Effector memory CD8-positive, alpha-beta T cell (primary cell): ENCODE data around the gene BLM.

Experiments
- ATAC-seq: fragments of 150-1000 bp; cut with Tn5 transposase; replicated peaks from 2 replicates; pipeline ENCODE4 v1.10.0; 2021; ENCODE audit warnings: mild to moderate bottlenecking, moderate library complexity
- DNase-seq, 3 experiments: peaks; one replicate each; pipeline ENCODE4 v3.0.0; 2021
- H3K27ac Mint-ChIP-seq, 2 donors: one replicate each; pipeline ENCODE4 v1.8.0; 2022; ENCODE audit warnings: mild to moderate bottlenecking in 2 of 2, mixed read lengths in 2 of 2, moderate library complexity in 2 of 2
- H3K27me3 Mint-ChIP-seq, 2 donors: one replicate each; pipeline ENCODE4 v1.8.0; 2022; ENCODE audit warnings: mixed read lengths in 2 of 2
- H3K36me3 Mint-ChIP-seq: one replicate; pipeline ENCODE4 v1.8.0; 2022; ENCODE audit warnings: mild to moderate bottlenecking, moderate library complexity, mixed read lengths; ENCODE audit not compliant: insufficient read depth
- H3K4me1 Mint-ChIP-seq, 2 donors: one replicate each; pipeline ENCODE4 v1.8.0; 2022; ENCODE audit warnings: low read depth in 2 of 2, mixed read lengths in 2 of 2
- H3K4me3 Mint-ChIP-seq, 2 donors: one replicate each; pipeline ENCODE4 v1.8.0; 2022; ENCODE audit warnings: mild to moderate bottlenecking in 2 of 2, mixed read lengths in 2 of 2, moderate library complexity in 2 of 2
- H3K9me3 Mint-ChIP-seq, 2 donors: one replicate each; pipeline ENCODE4 v1.8.0; 2022; ENCODE audit warnings: mixed read lengths in 2 of 2

The BLM gene

GRCh38 chr15:90794538-90794937 is 77.4 kb downstream of the BLM start:
- DNase-seq (no peak), ATAC-seq (no peak)
- Mint-ChIP-seq H3K4me1 (no peaks in the 10 kb centered on the region), H3K9me3 (no peaks in the 10 kb centered on the region), H3K4me3 (no peak overlapping the region), H3K27me3 (no peaks in the 10 kb centered on the region), H3K36me3 (no peaks in the 10 kb centered on the region), H3K27ac (no peak overlapping the region)

DNA sequence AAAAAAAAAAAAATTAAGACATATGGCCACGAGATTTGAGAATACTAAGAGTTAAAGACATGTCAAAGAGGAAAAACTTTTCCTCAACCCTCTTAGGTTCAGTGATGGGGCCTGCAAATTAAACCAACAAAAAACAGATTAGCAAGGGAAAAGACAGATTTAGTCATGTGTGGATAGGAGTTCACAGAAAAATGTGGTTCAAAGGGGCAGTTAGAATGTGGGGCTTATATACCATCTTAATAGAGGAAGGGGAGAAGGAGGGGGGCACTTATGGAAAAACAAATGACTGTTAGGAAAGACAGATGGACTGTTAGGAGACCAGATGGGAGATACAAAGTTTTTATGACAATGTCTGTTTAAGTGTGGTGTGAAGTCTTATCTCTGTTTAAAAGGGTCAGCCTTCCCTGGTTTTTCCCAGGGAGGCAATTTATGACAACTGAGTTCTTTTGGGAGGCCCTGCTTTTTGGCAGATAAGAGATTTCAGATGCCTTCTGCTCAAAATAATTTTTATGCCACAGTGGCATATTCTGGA is 82.6 kb downstream of the BLM start:
- Mint-ChIP-seq H3K27me3 (no peaks in the 10 kb centered on the region), H3K9me3 (no peaks in the 10 kb centered on the region), H3K27ac (no peak overlapping the region), H3K4me3 (no peak overlapping the region), H3K4me1 (no peaks in the 10 kb centered on the region), H3K36me3 (no peaks in the 10 kb centered on the region)
- DNase-seq (no peak), ATAC-seq (no peak)

GRCh38 chr15:90801803-90802202 is 84.7 kb downstream of the BLM start:
- Mint-ChIP-seq H3K4me1 (no peaks in the 10 kb centered on the region), H3K27me3 (no peaks in the 10 kb centered on the region), H3K27ac (peak overlapping the region in 1 of 2 donors; percentile 19), H3K36me3 (no peaks in the 10 kb centered on the region), H3K4me3 (no peak overlapping the region), H3K9me3 (no peaks in the 10 kb centered on the region)
- no peak for ATAC-seq
- no peak for DNase-seq

DNA sequence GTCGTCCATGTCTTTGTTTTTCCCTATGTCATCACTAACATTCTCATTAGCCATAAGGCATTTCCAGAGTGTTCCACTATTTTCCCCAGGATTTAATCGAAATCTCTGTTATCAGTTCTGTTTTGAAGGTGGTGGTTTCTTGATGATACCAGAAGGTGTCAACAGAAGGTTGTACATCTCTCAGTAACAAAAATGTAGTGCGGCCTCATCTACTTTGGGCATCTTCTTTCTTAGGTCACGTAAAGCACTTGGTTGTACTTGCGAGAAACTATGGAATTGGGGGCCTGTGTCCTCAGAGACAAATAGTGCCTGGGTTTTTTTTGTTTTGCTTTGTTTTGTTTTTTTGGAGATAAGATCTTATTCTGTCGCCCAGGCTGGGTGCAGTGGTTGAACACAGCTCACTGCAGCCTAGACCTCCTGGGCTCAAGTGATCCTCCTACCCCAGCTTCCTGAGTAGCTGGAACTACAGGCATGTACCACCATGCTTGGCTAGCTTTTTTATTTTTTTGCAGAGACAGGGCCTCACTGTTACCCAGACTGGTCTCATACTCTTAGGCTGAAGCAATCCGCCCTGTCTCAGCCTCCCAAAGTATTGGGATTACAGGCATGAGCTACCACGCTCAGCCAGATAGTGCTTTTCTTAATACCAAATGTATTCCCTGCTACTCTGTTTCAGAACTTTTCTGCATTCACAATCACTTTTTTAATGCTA is 90.1 kb downstream of the BLM start:
- Mint-ChIP-seq H3K4me3 (no peak overlapping the region), H3K9me3 (no peaks in the 10 kb centered on the region), H3K27me3 (no peaks in the 10 kb centered on the region), H3K27ac (peak overlapping the region; percentile 9 to 53), H3K4me1 (peaks cover 0 to 4% of the 10 kb centered on the region in 2 donors), H3K36me3 (peaks cover 10% of the 10 kb centered on the region)
- no peak for DNase-seq
- ATAC-seq = peak; percentile 58

DNA sequence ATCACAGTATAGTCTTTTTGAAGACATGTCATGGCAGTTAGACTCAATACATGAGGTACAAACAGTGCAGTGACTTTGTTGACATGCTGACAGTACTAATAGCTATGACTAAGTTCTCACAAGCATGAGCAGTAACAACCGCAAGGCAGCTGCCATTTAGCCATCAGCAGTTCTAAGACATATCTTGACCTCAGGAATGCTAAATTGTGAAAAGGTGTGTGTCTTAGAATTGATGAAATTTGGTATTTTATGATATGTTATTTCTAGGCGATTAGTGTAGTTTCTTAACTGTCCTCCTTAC is 90.6 kb downstream of the BLM start:
- DNase-seq (no peak), ATAC-seq (no peak)
- Mint-ChIP-seq H3K4me1 (peaks cover 0 to 4% of the 10 kb centered on the region in 2 donors), H3K27ac (peak overlapping the region; percentile 9 to 53), H3K27me3 (no peaks in the 10 kb centered on the region), H3K4me3 (no peak overlapping the region), H3K9me3 (no peaks in the 10 kb centered on the region), H3K36me3 (peaks cover 10% of the 10 kb centered on the region)

DNA sequence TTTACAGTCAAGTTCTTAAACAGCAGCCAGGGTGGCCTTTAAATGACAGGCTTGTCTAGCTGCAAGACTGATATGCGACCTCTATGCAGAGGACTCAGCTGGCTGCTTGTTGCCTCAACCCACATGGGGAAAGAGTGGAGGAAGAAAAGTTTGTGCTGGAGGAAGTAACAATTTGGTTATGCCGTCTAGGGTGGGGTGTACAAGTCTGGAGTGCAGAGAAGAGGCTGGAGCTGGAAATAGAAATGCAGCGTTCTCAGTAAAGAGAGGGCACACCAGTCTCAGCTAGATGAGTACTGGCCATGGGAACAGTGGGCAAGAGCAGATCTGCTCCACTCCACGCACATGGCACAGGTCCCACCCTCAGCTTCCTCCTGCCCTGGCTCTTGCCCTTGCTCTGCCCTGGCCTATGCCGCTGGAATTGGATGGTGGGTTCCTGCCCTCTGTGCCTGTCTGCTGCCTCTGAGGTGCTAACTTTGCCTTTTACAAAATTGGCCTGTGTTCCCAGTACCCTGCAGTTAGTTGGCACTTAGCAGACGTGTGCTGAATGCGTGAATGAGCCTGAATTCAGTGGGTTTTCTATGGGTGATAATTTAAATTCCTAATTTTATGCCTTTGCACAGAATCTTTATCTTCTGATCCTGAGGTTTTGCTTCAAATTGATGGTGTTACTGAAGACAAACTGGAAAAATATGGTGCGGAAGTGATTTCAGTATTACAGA is 91.5 kb downstream of the BLM start:
- DNase-seq (no peak), ATAC-seq (no peak)
- Mint-ChIP-seq H3K9me3 (no peaks in the 10 kb centered on the region), H3K27me3 (no peaks in the 10 kb centered on the region), H3K36me3 (peaks cover 10% of the 10 kb centered on the region), H3K4me3 (no peak overlapping the region), H3K4me1 (peaks cover 0 to 5% of the 10 kb centered on the region in 2 donors), H3K27ac (peak overlapping the region; percentile 9 to 53)

GRCh38 chr15:90809536-90809935 is 92.4 kb downstream of the BLM start:
- H3K27me3 Mint-ChIP-seq = no peaks in the 10 kb centered on the region
- no peak overlapping the region for H3K27ac Mint-ChIP-seq
- peaks cover 14% of the 10 kb centered on the region for H3K36me3 Mint-ChIP-seq
- peaks cover 0 to 12% of the 10 kb centered on the region in 2 donors for H3K4me1 Mint-ChIP-seq
- no peak for ATAC-seq
- H3K9me3 Mint-ChIP-seq = no peaks in the 10 kb centered on the region
- DNase-seq = no peak
- no peak overlapping the region for H3K4me3 Mint-ChIP-seq

DNA sequence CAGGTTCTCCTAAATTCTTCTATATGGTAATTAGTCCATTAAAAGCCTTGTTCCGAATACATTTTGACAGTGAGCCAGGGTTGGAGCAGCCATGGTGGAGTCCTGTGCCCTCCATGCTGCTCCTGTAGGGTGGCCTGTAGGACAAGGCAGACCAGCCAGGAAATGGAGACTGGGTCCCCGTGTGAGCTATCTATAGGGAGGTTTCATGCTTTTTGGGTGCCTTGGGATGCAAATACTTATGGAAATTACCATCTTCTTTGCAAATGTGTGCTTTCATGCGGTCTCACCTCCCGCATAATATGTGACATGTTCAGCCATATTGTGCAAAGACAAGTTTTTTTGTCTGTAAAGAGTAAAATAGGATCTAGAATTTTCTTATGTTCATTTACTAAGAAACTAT is 93.2 kb downstream of the BLM start:
- H3K4me3 Mint-ChIP-seq = no peak overlapping the region
- no peaks in the 10 kb centered on the region for H3K9me3 Mint-ChIP-seq
- ATAC-seq = no peak
- no peaks in the 10 kb centered on the region for H3K27me3 Mint-ChIP-seq
- H3K4me1 Mint-ChIP-seq = peaks cover 5 to 17% of the 10 kb centered on the region in 2 donors
- peaks cover 14% of the 10 kb centered on the region for H3K36me3 Mint-ChIP-seq
- H3K27ac Mint-ChIP-seq = no peak overlapping the region
- no peak for DNase-seq

- Mint-ChIP-seq H3K27ac (peak overlapping the region; percentile 11 to 59), H3K9me3 (no peaks in the 10 kb centered on the region), H3K4me1 (peaks cover 10 to 28% of the 10 kb centered on the region in 2 donors), H3K36me3 (peaks cover 17% of the 10 kb centered on the region), H3K27me3 (no peaks in the 10 kb centered on the region), H3K4me3 (no peak overlapping the region)
- DNase-seq (no peak), ATAC-seq (no peak)
Observed at GRCh38 chr15:90812171-90812957, 95.2 kb downstream of the BLM start.

- H3K36me3 Mint-ChIP-seq = peaks cover 17% of the 10 kb centered on the region
- H3K4me3 Mint-ChIP-seq = no peak overlapping the region
- no peaks in the 10 kb centered on the region for H3K9me3 Mint-ChIP-seq
- no peak for DNase-seq
- H3K27me3 Mint-ChIP-seq = no peaks in the 10 kb centered on the region
- peak overlapping the region in 1 of 2 donors; percentile 59 for H3K27ac Mint-ChIP-seq
- no peak for ATAC-seq
- H3K4me1 Mint-ChIP-seq = peaks cover 10 to 28% of the 10 kb centered on the region in 2 donors
Observed at GRCh38 chr15:90812958-90813265, 95.8 kb downstream of the BLM start.

GRCh38 chr15:90813796-90814190 is 96.6 kb downstream of the BLM start:
- Mint-ChIP-seq H3K4me3 (peak overlapping the region in 1 of 2 donors; percentile 64), H3K27me3 (no peaks in the 10 kb centered on the region), H3K4me1 (peaks cover 10 to 35% of the 10 kb centered on the region in 2 donors), H3K27ac (peak overlapping the region in 1 of 2 donors; percentile 88), H3K9me3 (no peaks in the 10 kb centered on the region), H3K36me3 (peaks cover 17% of the 10 kb centered on the region)
- DNase-seq (no peak), ATAC-seq (no peak)

- H3K4me3 Mint-ChIP-seq = peak overlapping the region in 1 of 2 donors; percentile 64
- no peaks in the 10 kb centered on the region for H3K9me3 Mint-ChIP-seq
- ATAC-seq (no peak), DNase-seq (no peak)
- no peaks in the 10 kb centered on the region for H3K27me3 Mint-ChIP-seq
- H3K36me3 Mint-ChIP-seq = peaks cover 17% of the 10 kb centered on the region
- peaks cover 10 to 36% of the 10 kb centered on the region in 2 donors for H3K4me1 Mint-ChIP-seq
- peak overlapping the region; percentile 78 to 88 for H3K27ac Mint-ChIP-seq
Observed at GRCh38 chr15:90814191-90814821, 97.2 kb downstream of the BLM start.

DNA sequence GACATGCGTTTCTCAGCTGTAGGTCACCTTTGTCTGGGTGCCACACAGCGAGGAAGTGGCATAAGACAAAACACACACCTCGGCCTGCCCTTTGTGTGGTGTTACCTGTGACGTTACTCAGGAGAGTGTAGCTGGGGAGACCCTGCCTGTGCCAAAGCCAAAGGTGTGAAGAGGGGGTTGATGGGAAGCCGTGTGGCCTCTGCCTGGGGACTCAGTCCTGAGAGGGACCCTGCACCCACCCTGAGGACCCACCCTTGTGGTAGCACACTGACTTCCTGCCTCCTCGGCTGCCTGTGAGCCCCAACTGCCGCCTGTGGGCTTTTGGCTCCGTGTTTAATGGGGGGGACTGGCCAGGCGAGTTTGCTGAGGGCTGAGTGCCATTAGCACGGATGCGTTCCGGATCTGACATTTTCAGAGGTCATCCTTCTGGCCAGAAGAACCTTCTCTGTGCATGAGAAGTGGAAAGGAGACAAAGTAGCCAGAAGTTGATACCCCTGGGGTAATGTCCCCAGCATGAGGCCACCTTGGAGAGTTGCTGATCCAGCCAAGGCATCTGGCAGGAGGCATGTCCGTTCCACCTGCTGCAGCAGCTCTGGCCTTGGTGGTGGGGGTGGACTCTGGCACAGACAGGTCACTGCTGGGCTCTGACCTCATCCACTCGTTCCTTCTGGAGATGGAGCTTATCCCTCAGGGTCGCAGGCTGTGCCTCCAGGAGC is 99.4 kb downstream of the BLM start:
- ATAC-seq = peak; percentile 83
- peak overlapping the region in 1 of 2 donors; percentile 58 for H3K4me3 Mint-ChIP-seq
- peak overlapping the region; percentile 49 to 88 for H3K27ac Mint-ChIP-seq
- no peaks in the 10 kb centered on the region for H3K9me3 Mint-ChIP-seq
- peaks cover 10 to 37% of the 10 kb centered on the region in 2 donors for H3K4me1 Mint-ChIP-seq
- H3K36me3 Mint-ChIP-seq = peaks cover 9% of the 10 kb centered on the region
- DNase-seq = peak; percentile 10 to 39 (median 38)
- H3K27me3 Mint-ChIP-seq = no peaks in the 10 kb centered on the region
